GM18858 (cell line): ENCODE results near the gene NINJ1.
"Not testable (repeated sequence)": the region's sequence is repeated elsewhere in the genome, so short reads cannot be mapped to it uniquely, and the experiment has no call there.

Source experiments
- ATAC-seq: cut with Tn5 transposase; IDR thresholded peaks from one replicate; pipeline ENCODE4 v1.9.1; 2021; ENCODE audit not compliant: unreplicated experiment

NINJ1 gene

DNA sequence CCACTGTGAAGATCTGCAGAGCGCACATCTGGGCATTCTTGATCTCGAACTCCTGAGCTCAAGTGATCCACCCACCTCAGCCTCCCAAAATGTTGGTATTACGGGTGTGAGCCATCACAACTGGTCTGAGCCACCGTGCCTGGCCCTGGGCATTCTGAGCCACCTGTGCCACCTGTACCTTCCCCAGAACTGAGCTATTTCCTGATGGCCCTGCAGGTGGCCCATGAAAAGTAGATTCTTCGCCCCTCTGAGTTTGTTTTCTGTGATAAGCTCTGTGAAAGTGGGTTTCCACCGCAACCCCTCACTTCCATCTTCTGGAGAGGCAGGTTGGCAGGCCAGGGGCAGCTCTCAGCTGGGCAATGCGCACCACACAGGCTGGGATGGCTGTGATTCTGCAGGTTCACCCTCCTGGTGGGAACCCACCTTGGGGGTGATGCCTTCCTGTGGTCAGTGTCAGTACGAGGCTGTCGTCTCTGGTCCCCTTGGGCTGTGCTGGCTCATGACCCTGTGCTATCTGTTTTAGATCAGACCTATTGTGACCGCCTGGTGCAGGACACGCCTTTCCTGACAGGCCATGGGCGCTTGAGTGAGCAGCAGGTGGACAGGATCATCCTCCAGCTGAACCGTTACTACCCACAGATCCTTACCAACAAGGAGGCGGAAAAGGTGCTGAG, 26.8 kb downstream of the NINJ1 start:
- ATAC-seq, result no peak

- no peak for ATAC-seq
These were observed 28.4 kb downstream of the NINJ1 start for GRCh38 chr9:93105620-93106019.

DNA sequence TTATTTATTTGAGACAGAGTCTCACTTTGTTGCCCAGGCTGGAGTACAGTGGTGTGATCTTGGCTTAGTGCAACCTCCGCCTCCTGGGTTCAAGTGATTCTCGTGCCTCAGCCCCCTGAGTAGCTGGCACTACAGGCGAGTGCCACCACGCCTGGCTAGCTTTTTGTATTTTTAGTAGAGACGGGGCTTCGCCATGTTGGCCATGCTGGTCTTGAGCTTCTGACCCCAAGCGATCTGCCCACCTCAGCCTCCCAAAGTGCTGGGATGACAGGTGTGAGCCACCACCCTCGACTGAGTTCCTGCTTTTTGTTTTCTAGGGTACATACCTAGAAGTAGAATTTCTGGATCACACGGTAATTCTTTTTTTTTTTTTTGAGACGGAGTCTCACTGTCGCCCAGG, 33.0 kb downstream of the NINJ1 start:
- ATAC-seq, result not testable (repeated sequence)

- ATAC-seq, result no peak
These were observed 33.8 kb downstream of the NINJ1 start for GRCh38 chr9:93100276-93100636.

- ATAC-seq, result no peak
These were observed 34.3 kb downstream of the NINJ1 start for GRCh38 chr9:93099551-93100275.

- no peak for ATAC-seq
These were observed 35.7 kb downstream of the NINJ1 start for GRCh38 chr9:93098236-93098946.

DNA sequence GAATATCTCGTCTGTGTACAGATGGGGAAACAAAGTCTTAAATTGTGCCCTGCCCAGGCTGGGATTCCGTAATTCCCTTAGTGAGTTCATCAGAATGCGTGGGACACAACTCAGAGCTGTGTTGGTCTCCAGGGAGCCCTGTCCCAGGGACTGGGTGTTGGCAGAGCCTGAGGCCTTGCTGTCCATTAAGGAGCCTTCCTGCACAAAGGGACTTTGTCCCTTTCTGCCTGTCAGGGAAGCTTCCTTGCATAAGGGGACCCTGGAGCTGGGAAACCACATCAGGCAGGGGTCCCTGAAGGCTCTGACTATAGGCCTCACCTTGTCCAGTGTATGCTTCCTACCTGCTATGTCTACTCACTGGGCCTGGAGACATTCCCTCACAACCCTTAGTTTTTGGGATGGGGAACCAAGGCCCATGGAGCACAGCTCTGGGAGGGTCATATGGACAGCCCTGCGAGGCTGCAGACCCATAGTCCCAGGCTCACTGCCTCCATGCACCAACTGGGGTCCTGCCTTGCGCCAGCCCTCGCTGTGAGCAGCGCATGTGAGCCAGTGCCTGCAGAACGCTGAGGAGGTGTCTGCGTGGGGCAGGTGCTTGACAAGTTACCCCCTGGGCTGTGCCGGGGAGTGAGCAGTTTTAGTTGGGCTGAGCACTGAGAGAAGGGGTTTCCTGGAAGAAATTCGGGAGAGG, 36.4 kb downstream of the NINJ1 start:
- no peak for ATAC-seq

- ATAC-seq, result no peak
These were observed 37.2 kb downstream of the NINJ1 start for GRCh38 chr9:93096811-93097382.

DNA sequence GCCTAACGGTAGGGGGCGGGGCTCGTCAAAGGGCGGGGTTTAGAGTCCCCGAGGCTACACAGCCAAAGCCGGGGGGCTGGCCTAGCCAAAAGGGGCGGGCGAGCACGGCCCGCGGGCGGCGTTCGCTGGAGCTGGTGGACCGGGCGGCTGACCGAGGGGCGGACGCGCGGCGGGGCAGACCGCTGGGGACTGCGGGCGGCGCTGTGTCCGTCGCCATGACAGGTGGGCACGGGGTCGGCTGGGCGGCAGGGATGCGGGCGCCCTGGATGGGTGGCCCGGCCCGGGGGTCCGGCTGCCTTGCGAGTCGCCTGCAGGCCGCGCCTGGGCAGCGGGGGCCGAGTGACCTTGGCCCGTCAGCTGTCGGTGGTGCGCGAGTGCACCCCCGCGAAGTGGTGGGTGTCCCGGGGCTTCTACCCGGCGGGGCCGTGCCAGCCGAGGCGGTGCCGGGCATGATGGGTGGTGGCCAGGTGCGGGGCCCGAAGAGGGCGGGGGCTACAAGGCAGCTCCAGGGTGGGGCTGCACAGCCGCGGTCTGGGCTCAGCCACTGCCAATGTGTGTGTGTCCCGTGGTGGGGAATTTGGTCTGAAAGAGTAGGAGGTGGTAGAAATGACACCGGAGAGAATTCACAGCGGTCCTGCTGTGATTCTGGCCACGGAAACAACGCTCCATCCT, 37.8 kb downstream of the NINJ1 start, which contains the start of gene CARD19:
CARD19 (plus strand) TSS at position 87 of the 672 bp plus-strand sequence; CDS start at position 216, 129 bp downstream.
- peak; percentile 19 for ATAC-seq

DNA sequence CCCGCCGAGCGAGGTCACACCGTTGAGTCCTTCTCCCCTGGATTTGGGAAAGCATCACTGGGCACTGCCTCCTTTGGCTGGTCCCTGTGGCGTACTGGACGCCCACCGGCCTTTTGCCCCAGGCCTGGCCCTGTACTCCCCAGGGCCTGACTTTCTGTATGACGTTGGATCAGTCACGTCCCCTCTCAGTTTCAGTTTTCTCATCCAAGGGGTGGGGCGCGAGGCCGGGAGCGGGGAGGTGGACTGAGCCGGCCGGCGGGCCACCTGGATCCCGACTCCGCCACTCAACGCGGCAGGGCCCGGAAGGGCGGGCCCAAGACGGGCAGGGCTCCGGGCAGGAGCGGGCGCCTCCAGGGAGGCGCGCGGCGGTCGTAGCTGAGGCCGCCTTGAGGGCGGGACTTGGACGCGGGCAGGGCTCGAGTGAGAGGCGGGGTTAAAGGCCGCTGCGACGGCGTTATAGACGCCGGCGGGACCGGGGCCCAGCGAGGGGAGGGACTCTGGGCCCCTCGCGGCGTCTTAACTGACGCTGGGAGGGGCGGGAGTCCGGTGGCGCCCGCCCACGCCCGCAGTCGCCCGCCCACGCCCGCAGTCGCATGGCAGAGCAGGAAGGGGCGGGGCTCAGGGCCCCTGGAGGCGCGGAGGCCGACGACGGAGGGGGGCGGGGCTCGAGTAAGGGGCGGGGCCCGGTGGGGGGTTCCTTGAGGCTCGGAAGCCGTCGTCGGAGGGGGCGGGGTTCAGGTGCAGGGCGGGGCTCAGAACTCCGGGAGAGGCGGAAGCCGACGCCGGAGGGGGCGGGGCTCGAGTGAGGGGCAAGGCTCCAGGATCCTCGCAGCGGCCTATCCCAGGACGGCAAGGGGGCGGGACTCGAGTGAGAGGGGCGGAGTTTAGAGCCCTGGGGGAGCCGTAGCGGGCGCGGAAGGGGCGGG, 38.6 kb downstream of the NINJ1 start:
- ATAC-seq, result peak; percentile 52

DNA sequence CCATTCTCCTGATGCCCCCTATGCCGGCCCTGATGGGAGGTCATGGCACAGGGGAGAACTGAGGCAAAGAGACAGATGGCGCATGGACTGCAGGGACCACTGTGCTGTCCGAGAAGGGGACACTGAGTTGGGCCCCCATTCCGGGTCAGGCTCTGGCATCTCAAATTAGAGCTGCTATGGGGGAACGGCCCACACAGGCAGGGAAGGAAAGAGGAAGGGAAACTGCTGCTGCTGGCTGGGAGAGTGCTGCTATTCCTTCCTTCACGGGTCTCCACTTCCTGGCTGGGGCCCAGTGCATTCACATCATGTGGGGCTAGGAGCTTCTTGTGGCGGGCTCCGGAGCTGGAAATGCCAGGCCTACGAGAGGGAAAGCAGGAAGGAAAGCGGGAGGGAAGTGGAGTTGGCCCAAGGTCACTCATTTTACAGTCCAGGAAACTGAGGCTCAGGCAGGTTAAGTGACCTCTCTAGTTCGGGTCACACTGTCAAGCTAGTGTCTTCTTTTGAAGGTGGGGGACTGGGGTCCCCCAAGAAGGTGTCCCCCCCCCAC, 39.3 kb downstream of the NINJ1 start:
- no peak for ATAC-seq

DNA sequence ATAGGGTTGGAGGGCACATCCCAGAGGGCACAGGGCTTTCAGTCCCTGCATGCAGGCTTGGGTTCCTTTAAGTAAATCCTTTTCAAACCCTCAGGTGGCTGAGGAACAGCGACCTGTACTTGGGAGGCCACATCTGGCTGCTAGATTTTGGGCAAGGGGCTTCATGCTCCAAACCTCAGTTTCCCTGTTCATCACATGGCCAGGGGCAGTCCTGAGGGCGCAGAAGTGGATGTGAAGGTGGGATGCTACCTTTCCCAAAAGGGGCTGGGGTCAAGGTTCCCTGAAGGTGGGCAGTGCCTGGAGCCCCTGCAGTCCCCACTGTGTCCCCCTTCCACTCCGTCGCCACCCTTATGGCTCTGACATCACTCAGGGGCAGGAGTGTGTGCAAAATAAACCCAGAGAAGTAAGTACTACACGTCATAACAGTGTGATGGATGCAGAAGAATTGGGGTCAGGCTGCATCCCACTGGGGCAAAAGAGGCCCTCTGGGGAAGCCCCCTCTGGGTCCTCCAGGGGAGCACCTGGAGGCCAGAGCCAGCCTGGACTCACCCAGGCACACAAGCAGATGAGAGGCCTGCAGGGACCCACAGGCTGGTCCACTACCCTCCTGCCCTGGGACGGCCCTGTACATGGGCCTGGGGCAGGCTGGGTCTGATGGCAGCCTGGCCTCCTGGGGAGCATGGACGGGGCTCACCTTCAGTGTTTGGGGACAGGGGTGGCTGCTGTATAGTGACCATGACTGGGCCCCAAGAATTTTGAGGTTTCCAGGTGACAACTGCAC, 40.0 kb downstream of the NINJ1 start:
- no peak for ATAC-seq

DNA sequence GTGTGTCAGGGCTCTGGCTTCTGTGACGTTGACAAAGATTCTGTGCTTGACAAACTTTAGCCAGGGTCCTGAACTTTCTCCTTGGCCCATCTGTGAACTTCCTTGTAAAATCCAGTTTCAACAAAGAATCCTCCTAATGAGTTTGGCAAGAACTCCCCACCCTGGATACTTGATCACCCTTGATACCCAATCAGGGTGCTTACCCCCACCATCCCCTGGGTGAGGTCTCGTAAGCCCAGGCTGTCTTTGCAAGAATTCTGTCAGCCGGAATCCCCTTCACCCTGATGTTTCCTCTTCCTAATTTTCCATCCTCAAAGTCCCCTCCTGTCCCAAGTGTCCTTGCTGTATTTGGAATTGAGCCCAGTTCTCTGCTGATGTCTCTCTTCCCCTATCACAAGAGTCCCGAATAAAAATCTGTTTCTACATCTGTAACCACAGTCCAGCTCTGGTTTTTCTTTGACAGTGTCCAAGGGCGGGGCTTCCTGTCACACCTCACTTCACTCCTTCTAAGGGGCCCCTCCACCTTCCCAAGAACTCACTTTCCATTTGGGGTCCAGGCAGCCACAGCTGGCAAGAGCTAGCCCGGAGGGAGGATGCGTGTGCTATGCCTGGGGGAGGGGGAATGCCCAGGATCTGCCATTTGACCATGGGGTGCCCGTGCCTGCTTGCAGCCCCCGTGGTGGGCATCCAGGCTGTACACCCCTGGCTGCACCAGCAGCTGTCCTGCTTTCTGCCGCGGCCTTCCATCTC, 40.7 kb downstream of the NINJ1 start:
- ATAC-seq, result no peak

- ATAC-seq, result no peak
These were observed 41.6 kb downstream of the NINJ1 start for GRCh38 chr9:93092251-93092991.

DNA sequence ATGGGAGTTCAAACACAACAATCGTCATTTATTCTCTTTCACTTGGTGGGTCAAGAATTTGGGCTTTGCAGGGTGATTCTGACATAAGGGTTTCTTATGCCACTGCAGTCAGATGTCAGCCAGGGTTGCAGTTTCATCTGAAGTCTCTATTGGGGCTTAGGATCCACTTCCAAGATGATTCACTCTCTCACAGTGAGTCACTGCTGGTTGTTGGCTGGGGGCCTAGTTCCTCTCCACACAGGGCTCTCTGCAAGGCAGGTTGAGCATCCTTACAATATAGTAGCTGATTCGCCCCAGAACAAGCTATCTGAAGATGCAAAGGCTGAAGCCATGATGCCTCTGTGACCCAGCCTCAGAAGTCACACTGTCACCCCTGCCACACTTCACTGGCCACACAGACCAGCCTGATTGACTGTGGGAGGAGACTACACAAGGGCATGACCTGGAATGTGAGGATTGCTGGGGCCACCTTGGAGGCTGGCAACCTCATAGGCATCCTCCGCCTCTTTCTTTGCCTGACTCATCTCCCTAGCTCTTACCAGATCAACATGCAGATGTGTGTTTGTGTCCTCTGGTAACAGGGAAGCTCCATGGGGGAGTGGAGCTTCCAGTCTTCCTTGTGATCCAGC, 42.5 kb downstream of the NINJ1 start:
- ATAC-seq, result no peak

GRCh38 chr9:93091056-93091452, 43.0 kb downstream of the NINJ1 start:
- no peak for ATAC-seq
